A673 (cell line): ENCODE measurements around the gene CALN1.

Source experiments
- CTCF ChIP-seq: fragments of 300-800, 200-600 bp; sonication (generic); conservative IDR thresholded peaks from 2 replicates; pipeline ENCODE4 v1.5.1; 2017; ENCODE audit warnings: low read depth, mild to moderate bottlenecking, antibody characterized with exemption, low read length, moderate library complexity, mixed read lengths
- EZH2 ChIP-seq: fragments of 200-600 bp; sonication (generic); IDR thresholded peaks from 2 replicates; pipeline ENCODE4 v1.6.1; 2017; ENCODE audit warnings: borderline replicate concordance, low read depth, mild to moderate bottlenecking, mixed read lengths, antibody characterized with exemption, low read length; ENCODE audit not compliant: poor library complexity, severe bottlenecking

GRCh38 chr7:72429316-72429715 is 17.2 kb upstream of the CALN1 start:
- TF ChIP-seq CTCF = no peak
- no peak for TF ChIP-seq EZH2
